ENCODE results near the gene CYB561D2.

The CYB561D2 gene

GRCh38 chr3:50393061-50393460 is 42.4 kb downstream of the CYB561D2 start:
- DNase-seq, result no peak

DNA sequence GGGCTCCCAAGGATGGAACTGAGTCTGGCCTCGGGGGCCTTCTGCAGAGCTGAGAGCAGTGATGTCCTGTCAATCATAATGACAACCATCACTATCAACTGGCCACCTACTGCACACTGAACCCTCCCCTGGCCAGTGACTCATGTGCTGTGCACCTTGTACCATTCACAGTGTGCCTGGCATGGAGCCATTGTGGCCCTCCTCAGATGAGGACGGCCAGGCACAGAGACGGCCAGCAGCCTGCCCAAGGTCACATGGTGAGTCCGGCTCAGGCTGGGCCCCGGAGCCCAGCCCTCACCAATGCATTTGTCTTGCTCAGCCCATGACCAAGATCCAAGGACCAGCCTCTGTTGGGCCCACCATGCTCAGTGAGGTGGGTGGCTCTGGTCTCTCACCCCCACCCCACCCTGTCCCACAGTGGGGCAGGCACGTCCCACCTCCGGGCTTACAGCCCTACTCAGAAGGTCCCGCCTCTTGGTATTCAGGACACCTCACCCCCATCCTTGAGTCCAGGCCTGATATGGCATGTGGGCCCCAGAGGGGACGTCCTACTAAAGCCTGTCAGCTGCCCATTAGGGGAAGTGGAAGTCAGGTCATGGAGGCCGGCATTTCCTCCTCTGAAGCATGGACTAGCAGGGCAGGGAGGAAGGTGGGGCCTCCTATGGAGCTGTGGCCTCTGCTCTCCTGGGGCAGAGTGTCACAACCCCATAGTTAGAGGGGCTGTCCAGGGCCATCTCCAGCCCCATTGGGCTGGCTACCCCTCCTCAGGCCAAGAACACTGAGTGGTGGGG is 44.6 kb downstream of the CYB561D2 start:
- no peak for DNase-seq

GRCh38 chr3:50396502-50396901 is 45.8 kb downstream of the CYB561D2 start:
- no peak for DNase-seq

DNA sequence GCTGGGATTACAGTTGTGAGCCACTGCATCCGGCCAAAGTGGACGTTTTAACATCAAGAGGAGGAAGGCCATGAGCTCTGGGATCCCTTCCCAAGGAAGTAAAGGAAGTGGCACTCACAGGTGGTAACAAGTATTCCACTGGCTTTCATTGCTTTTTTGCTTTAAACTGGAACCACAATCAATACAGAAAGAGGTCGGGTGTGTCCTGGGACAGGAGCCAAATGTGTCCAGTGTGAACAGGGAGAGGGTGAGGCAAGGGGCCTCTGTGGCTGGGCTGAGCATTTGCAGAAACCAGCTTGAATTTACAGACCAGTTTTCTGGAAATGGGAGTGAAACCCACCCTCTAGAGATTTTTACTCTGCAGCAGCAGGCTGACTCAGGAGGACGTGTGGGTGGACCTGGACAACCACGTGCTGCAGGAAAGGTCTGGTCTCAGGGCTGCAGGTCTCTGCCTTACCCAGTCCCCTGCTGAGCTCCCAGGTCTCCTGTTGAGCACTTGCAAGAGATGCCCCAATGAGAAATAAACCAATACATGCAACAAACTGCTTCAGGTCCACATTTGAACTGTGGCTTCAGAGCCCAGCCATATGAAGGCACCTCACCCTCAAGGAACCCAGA is 51.4 kb downstream of the CYB561D2 start:
- no peak for DNase-seq
